Measurements from ENCODE around the gene SSH3. TPM values are rescaled to one million over a fixed set of nuclear protein-coding genes. Genes with fewer than 3 reads are reported as not detected.

Gene SSH3
- total and polyA plus RNA-seq, 10 donors = 4.3 to 31.8 (median 19.7) TPM

DNA sequence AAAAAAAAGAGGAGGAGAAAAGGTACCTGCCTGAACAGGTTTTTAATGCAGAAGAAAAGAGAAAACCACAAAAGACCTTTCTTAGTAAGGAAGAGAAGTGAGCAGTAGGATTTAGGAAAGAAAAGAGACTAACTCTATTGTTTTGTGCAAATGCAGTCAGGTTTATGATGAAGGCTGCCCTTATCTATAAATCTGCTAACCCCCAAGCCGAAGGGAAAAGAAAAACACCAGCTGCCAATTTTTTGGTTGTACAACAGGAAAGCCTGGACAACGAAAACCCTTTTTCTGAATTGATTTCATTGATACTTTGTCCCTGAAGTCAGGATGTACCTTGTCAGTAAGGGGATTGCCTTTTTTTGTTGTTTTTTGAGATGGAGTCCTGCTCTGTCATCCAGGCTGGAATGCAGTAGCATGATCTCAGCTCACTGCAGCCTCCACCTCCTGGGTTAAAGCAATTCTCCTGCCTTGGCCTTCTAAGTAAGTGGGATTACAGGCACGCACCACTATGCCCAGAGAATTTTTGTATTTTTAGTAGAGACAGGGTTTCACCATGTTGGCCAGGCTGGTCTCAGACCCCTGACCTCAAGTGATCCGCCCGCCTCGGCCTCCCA, 28.9 kb downstream of the SSH3 start:
- H3K36me3 ChIP-seq = no peaks in the 10 kb centered on the region
- intact Hi-C loops (cut with DNase I; ENCODE audit: low total_unique reads) = no loop called here
- no peak for DNase-seq
- H3K27me3 ChIP-seq (replicated peaks in 1 of 7) = no peaks in the 10 kb centered on the region
- H3K4me1 ChIP-seq = no peaks in the 10 kb centered on the region
- TF ChIP-seq POLR2A (IDR thresholded peaks at IDR 0.05) (no peak), POLR2AphosphoS5 (IDR thresholded peaks at IDR 0.05) (no peak), CTCF (IDR thresholded peaks at IDR 0.05 in 8 of 11, conservative IDR thresholded peaks at IDR 0.05 in 3 of 11) (no peak)
- no peaks in the 10 kb centered on the region for H3K9me3 ChIP-seq
- 78 to 91% (median 81%) methylated on average over 6 of the region's 6 CpGs for whole genome bisulfite sequencing, 5 donors
- H3K4me3 ChIP-seq = no peak overlapping the region
- H3K27ac ChIP-seq = peak overlapping the region in 1 of 8 donors; percentile 32

- Histone ChIP-seq H3K27ac (no peak overlapping the region), H3K4me3 (no peak overlapping the region), H3K36me3 (no peaks in the 10 kb centered on the region), H3K9me3 (no peaks in the 10 kb centered on the region), H3K4me1 (no peaks in the 10 kb centered on the region), H3K27me3 (replicated peaks in 1 of 7) (no peaks in the 10 kb centered on the region)
- intact Hi-C loops (cut with DNase I; ENCODE audit: low total_unique reads) = no loop called here
- no peak for TF ChIP-seq POLR2AphosphoS5 (IDR thresholded peaks at IDR 0.05)
- TF ChIP-seq CTCF (IDR thresholded peaks at IDR 0.05 in 8 of 11, conservative IDR thresholded peaks at IDR 0.05 in 3 of 11) = no peak
- no peak for TF ChIP-seq POLR2A (IDR thresholded peaks at IDR 0.05)
- 92 to 96% (median 95%) methylated on average over 3 of the region's 3 CpGs for WGBS, 5 donors
- no peak for DNase-seq
Measured at GRCh38 chr11:67337257-67337656, 33.9 kb downstream of the SSH3 start.

- TF ChIP-seq CTCF (IDR thresholded peaks at IDR 0.05 in 8 of 11, conservative IDR thresholded peaks at IDR 0.05 in 3 of 11) (no peak), POLR2AphosphoS5 (IDR thresholded peaks at IDR 0.05) (no peak), POLR2A (IDR thresholded peaks at IDR 0.05) (no peak)
- Histone ChIP-seq H3K4me1 (peaks cover 28 to 67% (median 46%) of the 10 kb centered on the region in 6 donors), H3K27me3 (replicated peaks in 1 of 7) (no peaks in the 10 kb centered on the region), H3K4me3 (no peak overlapping the region), H3K27ac (peak overlapping the region in 7 of 8 donors; percentile 52 to 79 (median 68)), H3K9me3 (no peaks in the 10 kb centered on the region), H3K36me3 (no peaks in the 10 kb centered on the region)
- WGBS, 5 donors = 65 to 78% (median 68%) methylated on average over 4 of the region's 4 CpGs
- intact Hi-C loops (cut with DNase I; ENCODE audit: low total_unique reads) = no loop called here
- DNase-seq = no peak
Measured at GRCh38 chr11:67344264-67344663, 40.9 kb downstream of the SSH3 start.

- WGBS, 5 donors = 61 to 70% (median 65%) methylated on average over 8 of the region's 8 CpGs
- no peak for DNase-seq
- Histone ChIP-seq H3K27me3 (replicated peaks in 1 of 7) (no peaks in the 10 kb centered on the region), H3K4me3 (no peak overlapping the region), H3K27ac (peak overlapping the region; percentile 21 to 79 (median 66)), H3K36me3 (no peaks in the 10 kb centered on the region), H3K4me1 (peaks cover 38 to 78% (median 56%) of the 10 kb centered on the region in 6 donors), H3K9me3 (no peaks in the 10 kb centered on the region)
- TF ChIP-seq POLR2AphosphoS5 (IDR thresholded peaks at IDR 0.05) (peak in 2 of 3 donors; percentile 41 to 64), POLR2A (IDR thresholded peaks at IDR 0.05) (peak in 1 of 3 donors; percentile 26), CTCF (IDR thresholded peaks at IDR 0.05 in 8 of 11, conservative IDR thresholded peaks at IDR 0.05 in 3 of 11) (no peak)
- intact Hi-C loops (cut with DNase I; ENCODE audit: low total_unique reads) = loop anchor here (5.0 kb wide), 1 partner anchor 37 kb away; no protein-coding TSS in a partner anchor
Measured at GRCh38 chr11:67345247-67345919, 42.1 kb downstream of the SSH3 start.

Measured in spleen (tissue), 11 donors.